GM12873 (cell line): ENCODE results near the gene BHLHE40.

Experiments used
- CTCF ChIP-seq: IDR thresholded peaks from 2 replicates; pipeline ENCODE4 v1.5.1; 2012; ENCODE audit warnings: low read depth, mild to moderate bottlenecking, moderate library complexity, low read length, control low read depth; ENCODE audit not compliant: insufficient read depth; ENCODE audit errors: missing control alignments

BHLHE40 gene

DNA sequence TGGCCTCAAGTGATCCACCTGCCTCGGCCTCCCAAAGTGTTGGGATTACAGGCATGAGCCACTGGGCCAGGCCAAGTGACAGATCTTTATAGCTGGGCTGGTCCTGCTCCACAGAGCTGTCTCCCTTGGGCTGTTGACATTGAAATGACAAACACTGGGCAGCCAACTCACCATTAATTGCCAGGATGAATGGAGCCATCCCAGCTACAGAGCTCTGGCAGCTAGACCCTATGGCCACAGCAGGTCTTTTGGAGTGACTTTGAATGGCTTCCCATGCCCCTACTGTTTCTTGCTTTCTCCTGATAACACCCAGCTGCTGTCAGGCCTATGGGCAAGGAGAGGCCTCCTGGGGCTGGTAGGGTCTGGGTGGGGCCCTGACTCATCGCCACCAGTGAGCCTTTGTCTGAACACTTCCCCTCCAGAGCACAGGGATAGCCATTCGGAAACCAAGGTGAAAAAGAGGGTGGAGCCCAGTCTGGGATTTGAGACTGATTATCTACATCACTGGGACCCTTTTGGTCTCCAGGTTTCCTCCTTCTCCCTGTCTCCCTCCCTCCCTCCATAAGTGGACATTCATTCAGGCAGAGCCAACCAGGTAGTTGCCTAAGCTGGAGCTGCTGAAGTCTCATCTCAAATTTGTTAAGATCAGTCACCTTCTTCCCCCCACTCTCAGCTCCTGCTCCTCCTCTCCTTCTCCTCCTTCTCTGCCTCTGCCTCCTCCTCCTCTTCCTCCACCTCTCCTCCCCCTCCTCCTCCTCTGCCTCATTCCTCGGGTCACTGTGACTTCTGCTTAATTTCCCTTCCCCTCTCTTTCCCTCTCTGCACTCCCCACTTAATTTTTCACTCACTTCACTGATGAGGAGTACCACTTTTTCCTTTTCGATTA is 34.0 kb downstream of the BHLHE40 start:
- no peak for TF ChIP-seq CTCF

DNA sequence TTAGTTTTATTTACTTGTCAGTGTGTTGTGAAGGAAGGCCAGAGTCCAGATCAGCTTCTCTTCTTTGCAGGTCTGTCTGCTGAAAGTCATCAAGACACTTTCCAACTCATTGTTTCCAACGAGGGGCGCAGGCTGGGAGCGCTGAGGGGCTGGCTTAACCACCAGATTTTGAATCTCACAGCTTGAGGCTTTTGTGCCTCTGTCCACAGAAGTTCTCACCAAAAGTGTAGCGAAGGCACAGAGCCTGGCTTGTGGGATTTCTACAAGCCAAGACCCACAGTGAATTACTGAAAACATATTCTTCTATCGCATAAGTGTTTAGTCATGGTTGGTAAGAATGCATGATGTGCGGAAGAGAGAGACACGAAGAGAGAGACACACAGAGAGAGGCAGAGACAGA is 35.2 kb downstream of the BHLHE40 start:
- TF ChIP-seq CTCF, result no peak

DNA sequence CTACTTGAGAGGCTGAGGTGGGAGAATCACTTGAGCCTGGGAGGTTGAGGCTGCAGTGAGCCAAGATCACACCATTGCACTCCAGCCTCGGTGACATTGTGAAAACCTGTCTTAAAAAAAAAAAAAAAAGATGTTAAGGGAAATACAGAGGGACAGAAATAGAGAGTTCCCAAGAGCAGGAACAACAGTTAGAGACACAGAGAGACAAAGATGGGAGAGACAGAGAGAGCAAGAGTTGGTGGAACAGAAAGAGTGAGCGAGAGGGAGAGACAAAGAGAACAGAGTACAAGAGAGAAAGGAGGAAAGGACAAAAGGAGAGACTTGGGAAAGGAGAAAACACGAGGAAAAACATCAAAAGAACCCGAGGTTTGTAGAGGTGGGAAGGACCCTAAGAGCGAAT is 35.8 kb downstream of the BHLHE40 start:
- TF ChIP-seq CTCF, result no peak

GRCh38 chr3:5016211-5017161 is 37.2 kb downstream of the BHLHE40 start:
- no peak for TF ChIP-seq CTCF

DNA sequence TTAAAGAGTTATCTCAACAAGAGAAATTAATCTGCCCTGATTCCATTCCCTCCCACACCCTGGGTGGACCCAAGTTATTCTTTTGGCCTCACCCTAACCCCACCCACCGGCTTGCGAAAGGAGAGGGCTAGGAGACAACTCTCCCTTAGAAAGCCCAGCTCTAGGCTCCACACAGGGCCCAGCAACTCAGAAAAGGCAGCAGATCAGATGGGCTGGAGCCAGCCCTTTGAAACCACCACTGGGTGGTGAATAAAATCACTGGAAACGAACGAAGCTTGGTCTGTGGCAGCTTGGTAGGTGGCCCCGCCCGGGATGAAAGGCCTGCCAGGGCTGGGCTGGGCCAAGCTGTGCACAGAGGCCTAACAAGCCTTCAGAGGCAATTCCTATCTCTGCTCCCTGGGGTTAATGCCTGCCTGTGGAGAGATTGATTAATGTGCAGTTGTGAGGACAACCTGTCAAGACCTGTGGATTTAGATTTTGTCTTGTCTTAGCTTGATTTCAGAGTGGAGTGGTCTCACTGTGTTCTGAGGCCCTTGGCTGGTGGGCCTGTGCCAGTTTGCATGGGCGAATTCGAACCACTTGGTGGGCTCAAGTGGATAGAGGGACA is 38.8 kb downstream of the BHLHE40 start:
- no peak for TF ChIP-seq CTCF

DNA sequence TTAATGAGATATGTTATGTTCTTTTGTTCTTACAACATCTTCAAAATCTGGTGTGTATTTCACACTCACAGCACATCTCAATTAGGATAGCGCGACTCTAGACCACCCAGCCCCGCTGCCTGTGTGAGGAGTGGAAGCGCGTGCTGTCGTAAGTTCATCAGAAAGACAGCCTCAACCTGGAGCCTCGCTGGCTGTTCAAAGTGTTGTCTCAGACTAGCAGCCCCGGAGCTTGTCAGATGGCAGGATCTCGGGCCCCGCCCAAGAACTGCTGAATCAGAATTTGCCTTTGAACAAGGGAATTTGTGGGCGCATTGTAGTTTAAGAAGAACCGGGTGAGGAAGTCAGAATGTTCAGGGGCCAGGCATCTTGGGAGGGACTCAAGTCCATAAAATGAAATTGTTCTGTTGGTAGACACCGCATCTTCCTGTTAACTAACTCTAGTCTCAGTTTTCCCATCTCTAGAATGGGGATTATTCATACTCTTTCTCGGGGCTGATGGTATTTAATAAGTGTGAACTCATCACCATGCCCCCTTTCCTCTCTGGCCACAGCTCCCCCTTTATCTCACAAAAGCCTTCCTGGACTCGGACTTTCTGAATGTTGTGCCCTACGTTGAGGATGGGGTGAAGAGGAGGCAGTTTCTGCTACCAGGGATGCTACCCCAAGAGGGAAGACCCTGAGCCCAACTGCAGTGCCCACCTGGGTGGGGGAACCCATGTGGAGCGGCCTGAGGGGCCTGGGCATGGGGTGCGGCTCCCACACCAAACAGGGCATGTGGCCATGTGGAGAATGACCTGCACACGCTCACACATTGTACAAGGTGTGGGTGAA is 40.4 kb downstream of the BHLHE40 start:
- TF ChIP-seq CTCF, result no peak
